Measurements from ENCODE around the gene CPTP. TPM values are rescaled to one million over a fixed set of nuclear protein-coding genes. Genes with fewer than 3 reads are reported as not detected.
A peak's percentile ranks its signal among the peaks of the same experiment; 100 is the strongest.

Gene CPTP
- total and polyA plus RNA-seq, 10 of the 15 experiments (the other 5 are each of a cell fraction or from before 2014, with no cell fraction given) = 0.06 to 24.3 (median 10.0) TPM

DNA sequence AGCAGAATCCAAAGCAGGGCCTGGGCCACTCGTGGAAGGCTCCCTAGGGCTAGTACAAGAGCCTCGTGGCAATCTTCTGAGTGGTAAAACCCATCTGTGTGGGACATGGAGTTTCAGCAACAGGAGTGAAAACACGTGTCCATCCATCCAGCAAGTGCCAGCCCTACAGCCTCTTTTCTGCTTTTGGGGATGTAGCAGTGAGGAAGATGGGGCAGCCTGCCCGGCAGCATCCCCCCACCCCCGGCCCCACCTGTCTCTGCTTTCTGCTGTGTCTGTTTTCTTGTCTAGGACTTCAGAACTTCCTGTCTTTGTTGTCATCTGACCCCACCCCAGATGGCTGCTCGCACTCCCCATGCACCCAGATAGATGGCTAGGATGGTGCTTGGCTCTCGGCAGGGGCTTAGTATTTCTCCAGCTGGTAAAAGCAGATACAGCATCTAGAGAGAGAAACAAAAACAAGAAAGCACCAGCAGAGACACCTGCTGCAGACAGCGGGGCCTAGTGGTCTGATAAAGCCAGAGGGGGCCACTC lies 1.5 kb downstream of the CPTP start:
- SMC1A ChIA-PET (ENCODE audit: uncharacterized antibody, unreplicated experiment) = no interaction called here
- H3K36me3 ChIP-seq (ENCODE audit: control insufficient read depth in 2 of 2, insufficient read depth in 2 of 2, low read length in 1 of 2) = no peaks in the 10 kb centered on the region
- in situ Hi-C loops (cut with MboI) (no loop called here), intact Hi-C loops (cut with micrococcal nuclease; ENCODE audit: unreplicated experiment) (no loop called here)
- H3K79me2 ChIP-seq (ENCODE audit: control insufficient read depth, insufficient read depth, low read length) = peaks cover 40% of the 10 kb centered on the region
- peak overlapping the region; percentile 90 for H3K9ac ChIP-seq (ENCODE audit: control insufficient read depth, insufficient read depth, low read length)
- FAIRE-seq = no peak
- BruUV-seq (replicated peaks) = TSS peak; percentile 72
- no peaks in the 10 kb centered on the region for H4K20me1 ChIP-seq (ENCODE audit: control insufficient read depth, insufficient read depth)
- H3K4me3 ChIP-seq = peak overlapping the region; percentile 87
- WGBS (ENCODE audit: insufficient coverage, insufficient replicate concordance, low lambda C conversion rate, missing lambda C conversion rate) = 24% methylated on average over 8 of the region's 8 CpGs
- peak overlapping the region; percentile 99 for H3K4me2 ChIP-seq (ENCODE audit: control insufficient read depth, insufficient read depth)
- no peak for ATAC-seq
- H3K27ac ChIP-seq (ENCODE audit: control insufficient read depth, insufficient read depth) = peak overlapping the region; percentile 39; the same call in 1 of the 2 replicates
- no peak for DNase-seq (ENCODE audit: low read depth, low spot score)
- H3K4me1 ChIP-seq (ENCODE audit: control insufficient read depth, insufficient read depth, low read length) = peaks cover 10% of the 10 kb centered on the region
- no peaks in the 10 kb centered on the region for H3K9me3 ChIP-seq (replicated peaks; ENCODE audit: control insufficient read depth, insufficient read depth, low read length)
- CTCF ChIA-PET = no interaction called here
- POLR2A ChIA-PET = no interaction called here
- no peak overlapping the region for H2AFZ ChIP-seq (ENCODE audit: control insufficient read depth, low read depth, low read length)
- RAD21 ChIA-PET (ENCODE audit: unreplicated experiment) = no interaction called here
- H3K27me3 ChIP-seq (replicated peaks in 1 of 2; ENCODE audit: control insufficient read depth in 2 of 2, insufficient read depth in 2 of 2, low read length in 1 of 2) = no peaks in the 10 kb centered on the region
- TF ChIP-seq SKIL (IDR thresholded peaks at IDR 0.05; ENCODE audit: low read depth, poor library complexity, severe bottlenecking) (no peak), NFXL1 (IDR thresholded peaks at IDR 0.05; ENCODE audit: borderline replicate concordance) (no peak), SIN3A (IDR thresholded peaks at IDR 0.05; ENCODE audit: low read depth, low read length) (no peak), CREM (IDR thresholded peaks at IDR 0.05; ENCODE audit: low read depth) (no peak), SMARCA5 (IDR thresholded peaks at IDR 0.05) (no peak), TAF1 (IDR thresholded peaks at IDR 0.05; ENCODE audit: borderline replicate concordance, low read depth, low read length) (no peak), TCF12 (IDR thresholded peaks at IDR 0.05; ENCODE audit: low read depth, low read length) (no peak)

All from GM12878 (cell line).